NOMO-1 treated with dmso at 0.1 percent for 144 hours (cell line): Measurements from ENCODE around the gene NISCH.
"Not testable (repeated sequence)": the region's sequence is repeated elsewhere in the genome, so short reads cannot be mapped to it uniquely, and the experiment has no call there.

Experiments used
- DNase-seq: peaks from one replicate; lab custom pipeline; 2025; ENCODE audit not compliant: unreplicated experiment; lab: John Stamatoyannopoulos, UW

NISCH gene

GRCh38 chr3:52524752-52525679 is 69.6 kb downstream of the NISCH start:
- DNase-seq, result no peak

DNA sequence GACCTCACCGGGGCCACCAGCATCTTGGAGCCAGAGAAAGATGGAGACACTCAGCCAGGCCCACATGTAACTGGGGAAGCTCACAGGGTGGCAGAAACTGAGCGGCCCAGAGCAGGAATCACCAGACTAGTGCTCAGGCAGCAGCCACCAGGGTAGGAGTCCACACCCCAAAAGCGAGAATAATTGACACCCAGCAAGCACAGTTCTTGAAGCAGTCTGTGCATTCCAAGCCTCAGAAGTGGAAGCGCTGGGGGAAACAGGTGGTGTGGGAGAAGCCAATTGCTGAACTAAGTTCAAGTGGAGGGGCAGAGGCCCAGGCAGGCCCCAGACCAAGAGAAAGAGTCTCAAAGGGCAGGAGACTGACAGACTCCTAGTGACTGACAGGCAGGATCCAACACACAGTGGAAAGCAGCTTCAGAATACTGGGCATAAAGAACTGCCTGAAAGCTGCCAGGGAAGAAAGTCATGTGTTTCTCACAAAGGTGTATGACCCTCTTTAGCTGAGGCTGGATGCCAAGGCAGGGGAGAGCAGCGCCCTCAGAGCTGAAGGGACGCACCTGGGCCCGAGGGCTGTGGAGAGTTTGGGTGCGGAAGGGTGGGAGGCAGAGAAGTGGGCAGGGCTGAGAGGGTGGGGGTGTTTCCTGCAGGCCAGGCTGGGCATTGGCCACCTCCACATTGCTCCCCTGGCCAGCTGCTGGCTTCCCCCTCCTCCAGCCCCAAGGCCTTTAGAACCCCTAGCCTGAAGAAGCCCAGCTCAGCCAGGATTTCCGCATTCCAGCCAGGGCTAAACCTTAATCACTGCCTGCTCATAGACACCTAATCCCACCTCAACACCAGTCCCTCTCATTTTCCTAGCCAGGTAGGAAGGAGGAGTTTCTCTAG is 70.5 kb downstream of the NISCH start:
- DNase-seq, result no peak

GRCh38 chr3:52526671-52527038 is 71.3 kb downstream of the NISCH start:
- DNase-seq, result not testable (repeated sequence)

- no peak for DNase-seq
Measured at GRCh38 chr3:52527039-52527731, 71.8 kb downstream of the NISCH start.

DNA sequence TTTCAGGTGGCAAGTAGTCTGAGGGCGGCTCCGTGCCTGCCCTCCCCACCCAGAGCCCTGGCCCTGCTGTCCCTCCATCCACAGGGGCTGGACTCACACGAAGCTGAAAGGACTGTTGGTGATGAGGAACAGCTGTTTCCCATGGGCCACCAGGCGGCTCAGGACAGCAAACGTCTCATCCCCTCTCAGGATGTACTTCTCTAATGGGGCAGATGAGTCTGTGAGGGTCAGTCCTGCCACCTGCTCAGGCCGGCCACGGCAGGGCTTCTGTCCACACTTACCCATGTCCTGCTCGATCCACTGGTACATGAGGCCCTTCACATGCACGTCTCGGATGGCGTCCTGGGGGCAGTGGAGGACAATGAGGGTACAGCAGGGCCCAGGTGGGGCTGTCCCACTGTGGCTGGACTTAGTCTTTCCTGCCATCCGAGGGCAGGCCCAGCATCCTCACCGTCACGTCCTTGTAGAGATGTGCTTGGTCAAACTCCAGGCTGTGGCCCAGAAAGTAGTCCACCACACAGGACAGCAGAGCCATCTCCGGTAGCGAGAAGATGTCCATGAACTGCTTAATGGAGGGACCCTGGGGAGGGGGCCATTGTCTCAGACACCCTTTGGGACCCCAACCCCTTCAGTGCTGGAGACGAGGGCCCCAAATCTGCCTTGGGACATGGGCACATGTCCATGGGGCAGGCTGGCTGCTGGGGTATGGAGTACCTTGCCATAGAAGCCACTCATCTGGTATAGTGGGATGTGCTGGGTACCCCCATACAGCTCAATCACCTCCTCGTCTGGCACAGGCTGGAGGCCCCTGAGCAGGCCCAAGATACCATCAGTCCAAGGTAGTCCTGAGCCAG is 72.6 kb downstream of the NISCH start:
- DNase-seq, result no peak

GRCh38 chr3:52528586-52529375 is 73.4 kb downstream of the NISCH start:
- no peak for DNase-seq

GRCh38 chr3:52529376-52530333 is 74.3 kb downstream of the NISCH start:
- no peak for DNase-seq

- DNase-seq, result no peak
Measured at GRCh38 chr3:52530918-52531826, 75.8 kb downstream of the NISCH start.

GRCh38 chr3:52531860-52532516 is 76.6 kb downstream of the NISCH start:
- no peak for DNase-seq

DNA sequence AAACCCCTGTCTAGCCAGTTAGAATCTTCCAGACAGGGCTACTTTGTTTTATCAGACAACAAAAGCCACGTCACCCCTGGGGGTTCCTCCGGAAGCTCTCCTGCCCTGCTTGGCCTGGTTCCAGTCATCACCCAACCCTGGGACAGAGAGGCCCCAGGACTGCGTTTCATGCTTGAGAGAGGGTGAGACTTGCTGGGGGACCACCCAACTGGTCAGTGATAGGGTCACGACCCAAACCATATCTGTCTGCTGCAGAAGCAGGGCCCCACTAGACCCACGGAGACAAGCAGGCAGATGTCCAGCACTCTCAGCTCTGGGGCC is 77.1 kb downstream of the NISCH start:
- no peak for DNase-seq

DNA sequence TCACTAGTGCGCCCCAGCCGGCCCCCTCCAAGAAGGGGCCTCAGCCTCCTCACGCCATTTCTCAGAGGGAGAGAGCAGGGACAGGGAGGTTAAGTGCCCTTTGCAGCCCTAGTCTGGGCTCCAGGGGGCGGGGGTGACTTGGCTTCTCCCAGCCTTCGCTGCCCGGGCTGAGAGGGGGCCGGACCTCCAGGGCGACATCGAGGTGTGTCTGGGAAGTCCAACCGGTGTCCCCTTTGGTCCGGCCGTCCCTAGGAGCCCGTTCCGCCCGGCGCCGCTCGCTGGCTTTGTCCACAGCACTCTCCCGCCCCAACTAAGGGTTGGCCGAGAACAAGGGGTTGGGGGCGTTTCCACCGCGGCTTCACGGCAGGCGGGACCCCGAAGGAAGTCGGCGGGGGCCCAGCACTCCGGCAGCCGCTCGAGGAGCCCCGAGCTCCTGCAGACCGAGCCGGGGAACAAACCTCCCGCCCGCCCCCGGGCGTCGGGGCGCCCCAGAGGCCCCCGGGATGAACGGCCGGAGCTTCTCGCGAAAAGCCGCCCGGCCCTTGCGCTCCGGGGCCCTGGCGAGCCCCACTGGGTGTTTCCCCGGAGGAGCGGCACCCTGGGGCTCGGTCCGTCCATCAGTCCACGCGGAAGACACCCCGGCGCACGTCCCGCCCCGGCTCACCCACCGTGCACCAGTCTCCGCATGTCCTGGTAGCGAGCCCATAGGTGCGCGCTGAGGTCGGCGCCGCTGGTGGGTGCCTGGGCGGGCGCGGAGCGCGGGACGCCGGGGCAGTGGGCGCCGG is 77.6 kb downstream of the NISCH start:
- DNase-seq, result no peak

- DNase-seq, result peak; percentile 63
Measured at GRCh38 chr3:52533623-52534280, 78.3 kb downstream of the NISCH start, which contains the start of gene NT5DC2. Gene NT5DC2, minus strand, starts transcription at chr3:52533857. Its CDS starts 120 bp downstream, at chr3:52533737.

DNA sequence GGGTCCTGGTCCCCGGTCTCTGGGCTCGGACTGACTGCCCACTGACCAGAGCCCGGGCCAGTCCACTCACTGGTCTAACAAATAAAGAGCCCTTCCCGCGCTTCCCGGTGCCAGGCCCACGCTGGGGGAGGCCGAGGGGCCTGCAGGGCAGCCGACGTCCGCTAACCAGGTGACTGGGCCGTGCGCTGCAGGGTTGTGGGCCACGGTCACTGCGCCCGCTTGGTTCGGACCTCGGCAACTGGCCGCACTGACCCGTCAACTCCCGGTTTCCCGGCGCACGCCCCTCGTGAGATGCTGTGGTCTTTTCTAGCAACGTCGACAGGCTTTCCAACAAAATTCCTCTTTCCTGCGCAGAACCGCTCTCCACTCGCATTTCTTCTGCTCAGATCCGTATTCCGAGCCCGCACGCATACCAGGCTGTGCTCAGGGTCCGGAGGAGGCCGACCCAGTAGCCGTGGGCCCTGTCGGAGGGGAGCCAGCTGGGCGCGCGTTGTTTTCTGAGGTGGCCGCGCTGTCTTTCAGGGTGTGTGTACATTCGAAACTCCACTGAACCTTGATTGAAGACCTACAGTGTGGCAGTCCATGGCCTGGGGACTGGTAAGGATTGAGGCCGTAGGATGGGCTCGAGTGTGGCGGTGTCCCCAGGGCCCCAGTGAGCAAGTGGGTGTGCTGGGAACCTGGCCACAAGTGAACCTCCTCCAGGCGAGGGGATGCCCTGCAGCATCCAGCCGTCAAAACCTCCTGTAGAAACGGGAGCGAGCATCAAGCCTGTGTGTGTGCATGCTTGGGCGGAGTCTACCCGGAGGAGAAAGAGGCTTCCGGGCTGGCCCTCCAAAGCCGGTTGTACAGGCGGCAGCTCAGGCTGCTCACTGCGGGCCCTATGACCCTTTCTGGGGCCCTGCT is 79.1 kb downstream of the NISCH start:
- no peak for DNase-seq

- DNase-seq, result no peak
Measured at GRCh38 chr3:52535411-52536111, 80.2 kb downstream of the NISCH start.
